Activated CD4-positive, alpha-beta memory T cell treated with anti-CD3 and anti-CD28 coated beads for 36 hours (primary cell): ENCODE measurements around the gene TBC1D2B. TPM values are rescaled to one million over a fixed set of nuclear protein-coding genes. Genes with fewer than 3 reads are reported as not detected.

Experiments used
- CTCF ChIA-PET: fragments of 350-600 bp; sonication (Branson Sonifier 250); formaldehyde crosslinking; loops from one replicate; lab custom pipeline; 2021; ENCODE audit warnings: antibody characterized with exemption, inconsistent platforms; lab: Charles Lee
- POLR2A ChIA-PET: fragments of 350-600 bp; sonication (Branson Sonifier 250); formaldehyde crosslinking; loops from one replicate; lab custom pipeline; 2021; ENCODE audit warnings: antibody characterized with exemption; lab: Charles Lee
- DNase-seq: peaks from one replicate; pipeline ENCODE4 v3.0.0-alpha.2; 2020
- H3K27ac Mint-ChIP-seq: one replicate; pipeline ENCODE4 v1.8.0; 2021; ENCODE audit warnings: mixed read lengths
- H3K27me3 Mint-ChIP-seq: one replicate; pipeline ENCODE4 v1.8.0; 2021; ENCODE audit warnings: mixed read lengths
- H3K36me3 Mint-ChIP-seq: one replicate; pipeline ENCODE4 v1.8.0; 2021; ENCODE audit warnings: mixed read lengths
- H3K4me1 Mint-ChIP-seq: one replicate; pipeline ENCODE4 v1.8.0; 2021; ENCODE audit warnings: low read depth, mixed read lengths
- H3K4me3 Mint-ChIP-seq: one replicate; pipeline ENCODE4 v1.8.0; 2021; ENCODE audit warnings: mild to moderate bottlenecking, mixed read lengths
- H3K9me3 Mint-ChIP-seq: one replicate; pipeline ENCODE4 v1.8.0; 2021; ENCODE audit warnings: mixed read lengths
- intact Hi-C: fragments of 100-400 bp; cut with micrococcal nuclease; formaldehyde crosslinking; loops from one replicate; pipeline ENCODE4 v1.15.1; 2023
- total RNA-seq, 2 experiments: library from RNA; stranded (reverse); gene quantifications; one replicate each; pipeline ENCODE4 v1.2.3, GENCODE V29; 2021

The TBC1D2B gene
- 10 to 100 TPM; 47.9 to 57.8 TPM for total RNA-seq

DNA sequence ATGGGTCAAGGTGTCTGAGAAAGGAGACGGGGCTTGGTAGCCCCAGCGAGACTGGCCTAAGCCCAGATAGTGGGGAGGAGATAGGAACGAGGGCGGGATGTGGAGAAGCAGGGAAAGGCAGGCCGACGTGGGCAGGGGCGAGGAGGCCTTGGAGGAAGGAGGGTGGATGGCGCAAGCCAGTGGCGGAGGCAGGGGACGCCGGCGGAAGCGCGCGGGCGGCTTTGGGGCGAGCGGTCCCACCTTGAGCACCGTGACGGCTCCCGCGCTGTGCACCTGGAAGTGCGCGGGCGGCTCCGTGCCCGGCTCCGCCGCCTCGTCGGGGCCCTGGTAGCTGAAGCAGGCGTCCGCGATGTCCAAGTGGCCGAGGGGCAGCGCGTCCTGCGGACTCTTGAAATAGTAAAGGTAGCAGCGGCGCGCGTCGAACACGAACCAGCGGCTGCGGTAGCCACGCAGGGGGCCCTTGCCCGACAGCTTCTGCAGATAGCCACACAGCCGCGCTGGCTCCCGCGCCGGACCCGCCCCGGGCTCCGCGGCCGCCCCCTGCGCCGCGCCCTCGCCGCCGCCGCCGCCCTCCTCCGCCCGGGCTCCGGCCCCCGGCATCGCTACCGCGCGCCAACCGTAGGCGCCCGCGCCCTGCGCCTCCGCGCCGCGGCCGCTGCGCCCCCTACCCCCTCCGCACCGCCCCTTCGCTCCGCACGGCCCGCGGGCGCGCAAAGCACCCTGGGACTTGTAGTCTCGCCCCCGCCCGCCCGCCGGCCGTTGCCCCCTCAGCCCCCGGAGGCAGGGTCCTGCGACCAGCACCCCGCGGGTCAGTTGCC lies at the start of gene TBC1D2B:
TSS of gene TBC1D2B (minus strand) at position 659 of the 818 bp plus-strand sequence. CDS start at position 600, 59 bp downstream.
- Mint-ChIP-seq H3K36me3 (peaks cover 6% of the 10 kb centered on the region), H3K4me3 (peak within 1 kb of the TSS; percentile 91), H3K4me1 (peaks cover 51% of the 10 kb centered on the region), H3K27me3 (no peaks in the 10 kb centered on the region), H3K9me3 (no peaks in the 10 kb centered on the region), H3K27ac (peak within 1 kb of the TSS; percentile 82)
- ChIA-PET POLR2A (interaction anchor here (0.8 kb wide), 1 partner anchor 27 kb away, joined by 3 read pairs; no protein-coding TSS in a partner anchor), CTCF (interaction anchor here (1.0 to 1.2 kb wide), 4 partner anchors 28 to 167 kb away, joined by 3 to 6 read pairs (median 4); no protein-coding TSS in a partner anchor)
- intact Hi-C loops, result loop anchor here (1.0 to 2.0 kb wide), 2 partner anchors 28 to 43 kb away; no protein-coding TSS in a partner anchor
- peak; percentile 79 for DNase-seq

DNA sequence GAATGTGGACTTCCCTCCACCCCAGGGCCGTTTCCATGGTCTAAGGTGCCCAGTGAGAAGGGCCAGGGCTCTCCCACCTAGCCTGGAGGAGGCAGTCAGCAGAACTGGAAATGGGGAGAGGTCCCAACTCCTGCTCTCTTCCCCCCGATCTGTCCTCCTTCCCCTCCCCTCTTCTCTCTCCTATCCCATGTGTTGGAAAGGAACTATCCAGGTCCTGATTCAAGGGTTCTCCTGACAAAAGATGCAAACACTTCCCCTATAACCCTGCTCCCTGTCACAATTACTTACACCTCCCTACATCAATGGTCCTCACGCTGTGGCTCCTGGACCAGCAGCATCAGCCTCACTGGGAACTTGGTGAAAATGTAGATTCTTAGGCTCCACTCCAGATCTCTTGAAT lies 47.8 kb upstream of the TBC1D2B start:
- H3K27ac Mint-ChIP-seq, result no peak overlapping the region
- H3K27me3 Mint-ChIP-seq, result no peaks in the 10 kb centered on the region
- H3K9me3 Mint-ChIP-seq, result no peaks in the 10 kb centered on the region

DNA sequence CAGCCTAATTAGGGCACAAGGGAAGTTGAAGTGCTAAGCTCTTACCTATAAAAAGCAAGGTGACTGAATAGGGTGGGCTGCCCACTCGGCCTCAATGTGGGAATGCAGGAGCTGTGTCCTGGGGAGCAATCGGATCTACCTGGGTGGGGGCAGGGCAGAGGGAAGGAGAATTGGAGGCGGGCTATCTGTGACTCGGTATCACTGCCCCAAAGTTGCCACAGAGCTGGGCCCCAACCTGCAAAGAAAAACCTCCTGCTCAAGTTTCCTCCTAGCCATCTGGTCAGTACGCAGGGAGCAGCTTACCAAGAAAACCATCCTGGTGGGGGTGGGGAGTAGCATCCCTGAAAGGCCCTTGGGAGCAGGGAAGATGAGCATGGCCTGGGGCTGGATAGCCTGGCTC lies 43.0 kb upstream of the TBC1D2B start:
- H3K27me3 Mint-ChIP-seq, result no peaks in the 10 kb centered on the region
- no peak overlapping the region for H3K27ac Mint-ChIP-seq
- no peak overlapping the region for H3K4me3 Mint-ChIP-seq
- no peaks in the 10 kb centered on the region for H3K4me1 Mint-ChIP-seq
- no peaks in the 10 kb centered on the region for H3K9me3 Mint-ChIP-seq
- ChIA-PET CTCF (interaction anchor here (0.6 to 0.8 kb wide), 3 partner anchors 10 to 153 kb away, joined by 3 read pairs; no protein-coding TSS in a partner anchor), POLR2A (no interaction called here)
- H3K36me3 Mint-ChIP-seq, result no peaks in the 10 kb centered on the region
- DNase-seq, result no peak
- intact Hi-C loops, result no loop called here

More for the DNA sequence above, 47.8 kb upstream of the TBC1D2B start:
- H3K4me3 Mint-ChIP-seq, result no peak overlapping the region
- POLR2A ChIA-PET, result no interaction called here
- intact Hi-C loops, result no loop called here
- H3K36me3 Mint-ChIP-seq, result no peaks in the 10 kb centered on the region
- CTCF ChIA-PET, result interaction anchor here (0.7 to 1.6 kb wide), 3 partner anchors 12 to 116 kb away, joined by 3 to 7 read pairs (median 3); no protein-coding TSS in a partner anchor
- peaks cover 2% of the 10 kb centered on the region for H3K4me1 Mint-ChIP-seq
- DNase-seq, result no peak

DNA sequence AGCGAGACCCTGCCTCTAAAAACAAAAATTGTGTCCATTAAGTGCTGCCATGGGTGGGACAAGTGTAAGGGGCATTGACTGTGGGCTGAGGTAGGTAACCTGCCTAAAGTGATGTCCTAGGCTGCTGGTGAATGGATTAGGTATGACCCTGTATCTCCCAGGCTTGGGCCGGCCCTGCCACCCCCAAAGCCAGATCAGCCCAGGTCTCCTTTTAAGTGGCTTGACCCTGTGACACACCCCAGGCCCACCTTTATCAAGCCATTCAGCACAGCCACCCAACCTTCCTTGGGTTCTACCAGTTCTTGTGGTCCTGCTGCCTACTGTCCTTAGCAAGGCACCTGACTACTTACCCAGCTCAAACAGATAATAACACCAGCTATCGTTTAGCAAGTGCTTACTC lies 35.0 kb upstream of the TBC1D2B start:
- Mint-ChIP-seq H3K4me1 (peaks cover 2% of the 10 kb centered on the region), H3K27ac (no peak overlapping the region), H3K9me3 (no peaks in the 10 kb centered on the region), H3K27me3 (no peaks in the 10 kb centered on the region), H3K4me3 (no peak overlapping the region), H3K36me3 (no peaks in the 10 kb centered on the region)
- intact Hi-C loops, result no loop called here
- ChIA-PET CTCF (interaction anchor here (0.6 to 10.2 kb wide), 28 partner anchors 10 to 597 kb away, joined by 3 to 141 read pairs (median 4); partner anchors contain the start of genes CIB2, DNAJA4 and SKIC8), POLR2A (interaction anchor here (0.6 to 1.0 kb wide), 2 partner anchors 83 to 187 kb away, joined by 3 to 6 read pairs; partner anchors contain the start of gene SKIC8)
- DNase-seq, result no peak

DNA sequence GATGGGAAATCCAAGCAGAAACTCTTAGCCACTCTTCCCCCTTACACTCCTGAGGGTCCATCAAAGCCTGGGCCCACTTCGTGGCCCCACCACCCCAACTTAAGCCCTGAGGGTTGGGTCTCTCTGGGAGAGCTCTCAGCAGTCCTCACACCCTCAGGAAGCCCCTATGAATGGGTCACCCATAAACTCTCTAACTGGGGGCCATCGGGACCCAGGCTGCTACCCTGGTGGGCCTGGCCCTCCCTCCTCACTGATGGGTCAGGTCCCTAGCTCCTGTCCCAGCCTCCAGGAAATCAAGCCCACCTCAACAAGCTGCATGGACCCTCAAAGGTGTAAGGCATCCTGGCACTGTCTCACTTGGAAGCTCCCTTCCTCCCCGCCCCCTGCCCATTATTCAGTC lies 34.3 kb upstream of the TBC1D2B start:
- Mint-ChIP-seq H3K4me1 (peaks cover 2% of the 10 kb centered on the region), H3K36me3 (no peaks in the 10 kb centered on the region), H3K9me3 (no peaks in the 10 kb centered on the region), H3K27me3 (no peaks in the 10 kb centered on the region), H3K27ac (no peak overlapping the region), H3K4me3 (no peak overlapping the region)
- no peak for DNase-seq
- ChIA-PET POLR2A (no interaction called here), CTCF (interaction anchor here (0.6 to 10.2 kb wide), 15 partner anchors 10 to 598 kb away, joined by 3 to 141 read pairs (median 9); partner anchors contain the start of genes CIB2 and DNAJA4)
- intact Hi-C loops, result no loop called here

DNA sequence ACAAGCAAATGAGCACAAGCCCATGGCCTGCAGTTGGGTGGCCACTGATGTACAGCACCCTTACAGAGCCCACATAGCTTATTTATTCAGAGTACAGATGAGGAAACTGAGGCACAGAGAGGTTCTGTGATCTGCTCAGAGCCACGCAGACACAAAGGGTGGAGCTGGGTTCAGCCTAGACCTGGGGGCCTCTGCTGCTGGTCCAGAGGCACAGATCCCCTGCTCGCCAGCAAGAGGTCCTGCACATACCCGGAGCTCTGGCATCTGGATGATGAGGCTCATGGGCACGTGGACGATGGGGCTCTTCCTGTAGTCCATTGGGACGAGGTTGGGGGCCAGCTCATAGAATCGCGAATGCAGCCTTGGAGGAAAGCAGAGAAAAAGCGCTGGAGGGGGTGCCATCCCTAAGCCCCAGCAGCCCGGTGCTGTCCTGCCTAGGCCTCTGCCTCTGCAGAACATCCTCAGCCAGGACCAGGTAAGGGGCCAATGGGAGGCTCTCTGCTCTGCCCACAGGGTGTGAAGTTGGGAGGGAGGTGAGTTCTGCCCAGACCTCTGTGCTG lies 33.5 kb upstream of the TBC1D2B start:
- POLR2A ChIA-PET, result no interaction called here
- H3K27me3 Mint-ChIP-seq, result no peaks in the 10 kb centered on the region
- no peak for DNase-seq
- no peak overlapping the region for H3K27ac Mint-ChIP-seq
- peaks cover 6% of the 10 kb centered on the region for H3K4me1 Mint-ChIP-seq
- intact Hi-C loops, result no loop called here
- no peaks in the 10 kb centered on the region for H3K9me3 Mint-ChIP-seq
- no peak overlapping the region for H3K4me3 Mint-ChIP-seq
- CTCF ChIA-PET, result interaction anchor here (1.0 to 10.2 kb wide), 11 partner anchors 9 to 599 kb away, joined by 3 to 141 read pairs (median 10); partner anchors contain the start of gene CIB2
- H3K36me3 Mint-ChIP-seq, result no peaks in the 10 kb centered on the region

DNA sequence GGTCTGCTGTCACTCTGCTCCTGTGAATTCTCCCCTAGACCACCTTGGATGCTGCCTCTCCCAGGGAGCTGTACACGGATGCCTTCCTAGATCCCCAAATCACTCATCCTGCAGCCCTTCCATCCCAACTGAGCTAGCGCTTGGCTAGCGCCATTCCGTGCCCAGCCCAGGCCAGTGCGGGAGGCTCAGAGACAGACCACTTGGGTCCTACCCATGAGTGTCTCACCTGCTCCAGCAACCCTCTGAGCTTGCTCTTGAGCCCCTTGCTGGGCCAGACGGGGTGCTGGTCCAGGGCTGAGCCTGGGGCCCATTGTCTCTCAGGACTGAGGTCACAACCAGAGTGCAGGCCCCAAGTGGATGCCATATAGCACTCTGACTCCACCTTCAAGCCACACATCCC lies 32.6 kb upstream of the TBC1D2B start:
- H3K27ac Mint-ChIP-seq, result no peak overlapping the region
- H3K4me3 Mint-ChIP-seq, result no peak overlapping the region
- CTCF ChIA-PET, result interaction anchor here (2.2 to 10.2 kb wide), 10 partner anchors 18 to 151 kb away, joined by 10 to 141 read pairs (median 56); partner anchors contain the start of gene SH2D7
- H3K9me3 Mint-ChIP-seq, result no peaks in the 10 kb centered on the region
- peaks cover 15% of the 10 kb centered on the region for H3K4me1 Mint-ChIP-seq
- DNase-seq, result no peak
- no peaks in the 10 kb centered on the region for H3K27me3 Mint-ChIP-seq
- POLR2A ChIA-PET, result no interaction called here
- intact Hi-C loops, result no loop called here
- no peaks in the 10 kb centered on the region for H3K36me3 Mint-ChIP-seq

DNA sequence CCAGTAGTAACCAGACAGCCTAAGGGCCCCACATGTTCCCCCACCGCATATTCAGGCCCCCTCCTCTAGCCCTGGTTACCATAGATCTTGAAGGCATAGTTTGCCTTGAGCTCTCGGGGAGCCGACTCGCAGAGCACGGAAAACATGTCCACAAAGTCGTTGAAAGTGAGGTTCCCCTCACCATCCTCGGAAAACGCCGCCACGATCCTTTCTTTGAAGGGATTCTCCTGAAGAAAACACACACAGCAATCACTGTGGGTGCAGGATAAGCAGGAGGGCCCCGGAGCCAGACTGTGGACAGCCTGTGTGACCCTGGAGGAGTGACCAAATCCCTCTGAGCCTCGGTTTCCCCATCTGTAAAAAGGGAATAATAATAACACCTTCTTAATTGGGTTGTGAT lies 31.6 kb upstream of the TBC1D2B start:
- Mint-ChIP-seq H3K9me3 (no peaks in the 10 kb centered on the region), H3K36me3 (no peaks in the 10 kb centered on the region), H3K27ac (no peak overlapping the region), H3K4me1 (peaks cover 24% of the 10 kb centered on the region), H3K4me3 (no peak overlapping the region), H3K27me3 (no peaks in the 10 kb centered on the region)
- DNase-seq, result peak; percentile 6
- CTCF ChIA-PET, result interaction anchor here (0.5 to 10.2 kb wide), 34 partner anchors 7 to 665 kb away, joined by 3 to 141 read pairs (median 8); partner anchors contain the start of genes CIB2 and SH2D7
- POLR2A ChIA-PET, result no interaction called here
- intact Hi-C loops, result loop anchor here (2.0 to 5.0 kb wide), 2 partner anchors 57 to 150 kb away; no protein-coding TSS in a partner anchor

DNA sequence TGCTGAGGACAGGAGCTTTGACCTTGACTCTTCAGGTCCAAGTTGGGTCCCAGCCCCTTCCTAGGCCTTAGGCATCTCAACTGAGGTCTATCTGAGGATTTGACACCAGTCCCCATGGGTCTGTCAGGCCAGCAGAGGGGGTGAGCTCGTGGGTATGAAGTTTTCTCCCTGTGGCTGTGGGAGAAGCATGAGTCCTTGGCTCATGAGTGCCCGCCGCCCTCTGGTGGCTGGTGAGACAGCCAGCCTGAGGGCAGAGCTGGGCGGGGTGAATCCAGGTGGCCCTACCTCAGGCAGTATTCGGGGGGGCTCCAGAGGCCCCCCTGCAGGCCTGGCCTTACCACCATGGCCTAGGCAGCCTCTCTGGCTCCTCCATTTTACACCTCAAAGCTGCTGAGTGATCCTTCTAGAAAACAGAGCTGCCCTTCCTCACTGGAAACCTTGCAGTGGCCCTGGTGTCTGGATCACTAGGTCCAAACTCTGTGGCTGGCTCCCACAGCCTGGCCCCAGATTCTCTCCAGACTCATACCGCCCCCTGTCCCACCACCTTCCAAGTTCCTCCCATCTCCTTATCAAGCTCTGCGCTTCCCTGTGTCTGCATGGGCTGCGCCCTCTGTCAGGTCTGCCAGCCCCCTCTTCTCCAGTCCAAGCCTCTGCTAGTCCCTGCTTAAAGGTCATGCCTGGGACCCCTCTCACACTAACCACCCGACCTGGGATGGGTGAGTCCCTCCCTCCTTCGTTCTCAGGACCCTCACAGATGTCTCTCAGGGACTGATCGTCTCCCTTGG lies 31.0 kb upstream of the TBC1D2B start:
- no peaks in the 10 kb centered on the region for H3K36me3 Mint-ChIP-seq
- intact Hi-C loops, result loop anchor here (1.0 to 5.0 kb wide), 4 partner anchors 56 to 150 kb away; no protein-coding TSS in a partner anchor
- H3K9me3 Mint-ChIP-seq, result no peaks in the 10 kb centered on the region
- no peak overlapping the region for H3K27ac Mint-ChIP-seq
- ChIA-PET CTCF (interaction anchor here (0.5 to 10.2 kb wide), 62 partner anchors 8 to 664 kb away, joined by 3 to 141 read pairs (median 6); partner anchors contain the start of genes ACSBG1, CIB2, IDH3A and SH2D7), POLR2A (interaction anchor here (0.8 to 1.1 kb wide), 5 partner anchors 38 to 154 kb away, joined by 3 read pairs; no protein-coding TSS in a partner anchor)
- H3K4me1 Mint-ChIP-seq, result peaks cover 31% of the 10 kb centered on the region
- H3K27me3 Mint-ChIP-seq, result no peaks in the 10 kb centered on the region
- H3K4me3 Mint-ChIP-seq, result no peak overlapping the region
- DNase-seq, result peak; percentile 88

DNA sequence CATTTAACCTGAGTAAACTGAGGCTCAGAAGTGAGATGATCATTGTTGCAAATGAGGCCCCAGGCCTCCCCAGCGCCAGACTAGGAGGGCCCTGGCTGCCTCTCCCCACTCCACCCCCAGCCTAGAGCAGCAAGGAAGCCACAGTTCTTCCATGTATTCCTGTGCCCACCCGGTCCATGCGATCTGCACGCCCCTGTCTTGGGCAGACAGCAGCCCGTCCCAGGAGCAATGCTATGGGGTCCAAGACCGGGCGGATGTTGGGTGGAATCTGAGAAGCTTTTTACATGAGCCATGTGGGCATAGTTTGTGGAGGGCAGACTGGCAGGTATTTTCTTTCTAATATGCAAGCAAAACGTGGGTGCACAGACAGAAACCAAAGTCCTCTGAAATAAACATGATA lies 30.0 kb upstream of the TBC1D2B start:
- H3K4me1 Mint-ChIP-seq, result peaks cover 39% of the 10 kb centered on the region
- POLR2A ChIA-PET, result no interaction called here
- H3K27ac Mint-ChIP-seq, result no peak overlapping the region
- intact Hi-C loops, result loop anchor here (2.0 to 5.0 kb wide), 2 partner anchors 39 to 55 kb away; no protein-coding TSS in a partner anchor
- CTCF ChIA-PET, result interaction anchor here (0.8 to 10.2 kb wide), 28 partner anchors 10 to 330 kb away, joined by 3 to 141 read pairs (median 8); partner anchors contain the start of genes CIB2 and SH2D7
- H3K36me3 Mint-ChIP-seq, result no peaks in the 10 kb centered on the region
- no peaks in the 10 kb centered on the region for H3K27me3 Mint-ChIP-seq
- H3K9me3 Mint-ChIP-seq, result no peaks in the 10 kb centered on the region
- no peak overlapping the region for H3K4me3 Mint-ChIP-seq
- DNase-seq, result no peak
